Neural crest cell (in vitro differentiated cells): ENCODE results near the gene PPL. TPM values are rescaled to one million over a fixed set of nuclear protein-coding genes. Genes with fewer than 3 reads are reported as not detected.
A peak's percentile ranks its signal among the peaks of the same experiment; 100 is the strongest.

Experiments used
- DNase-seq: peaks from one replicate; pipeline ENCODE4 v3.0.0; 2021; ENCODE audit warnings: low read depth, mixed read lengths, low spot score
- H3K27ac Mint-ChIP-seq: one replicate; pipeline ENCODE4 v1.8.0; 2021; ENCODE audit warnings: mild to moderate bottlenecking, mixed read lengths; ENCODE audit not compliant: unreplicated experiment
- H3K27me3 Mint-ChIP-seq: 2 replicates; pipeline ENCODE4 v1.8.0; 2021; ENCODE audit warnings: low read depth, mild to moderate bottlenecking, mixed read lengths
- H3K36me3 Mint-ChIP-seq: 2 replicates; pipeline ENCODE4 v1.8.0; 2021; ENCODE audit warnings: low read depth, mild to moderate bottlenecking, mixed read lengths
- H3K4me1 Mint-ChIP-seq: 2 replicates; pipeline ENCODE4 v1.8.0; 2021; ENCODE audit warnings: mixed read lengths
- H3K4me3 Mint-ChIP-seq: one replicate; pipeline ENCODE4 v1.8.0; 2021; ENCODE audit warnings: mild to moderate bottlenecking, mixed read lengths
- H3K9me3 Mint-ChIP-seq: 2 replicates; pipeline ENCODE4 v1.8.0; 2021; ENCODE audit warnings: mixed read lengths
- CTCF ChIP-seq: fragments of 200-600 bp; sonication (generic); conservative IDR thresholded peaks from 2 replicates; pipeline ENCODE4 v1.5.0; 2021; ENCODE audit warnings: antibody characterized with exemption, mild to moderate bottlenecking
- total RNA-seq: library from RNA; stranded (reverse); gene quantifications from 2 replicates; pipeline ENCODE4 v1.2.1, GENCODE V29; 2021

Gene PPL
- total RNA-seq, 1 donor from 2014 or later, result 0.26 TPM

GRCh38 chr16:4980691-4981090 is 43.7 kb upstream of the PPL start:
- H3K27ac Mint-ChIP-seq, result no peak overlapping the region
- no peaks in the 10 kb centered on the region for H3K36me3 Mint-ChIP-seq
- no peak for DNase-seq
- peaks cover 16% of the 10 kb centered on the region for H3K27me3 Mint-ChIP-seq
- no peak for TF ChIP-seq CTCF
- H3K4me1 Mint-ChIP-seq, result no peaks in the 10 kb centered on the region
- peaks cover 8% of the 10 kb centered on the region for H3K9me3 Mint-ChIP-seq
- no peak overlapping the region for H3K4me3 Mint-ChIP-seq

- no peak overlapping the region for H3K4me3 Mint-ChIP-seq
- H3K9me3 Mint-ChIP-seq, result peaks cover 8% of the 10 kb centered on the region
- peaks cover 11% of the 10 kb centered on the region for H3K27me3 Mint-ChIP-seq
- no peaks in the 10 kb centered on the region for H3K4me1 Mint-ChIP-seq
- H3K27ac Mint-ChIP-seq, result peak overlapping the region; percentile 19
- DNase-seq, result no peak
- no peak for TF ChIP-seq CTCF
- H3K36me3 Mint-ChIP-seq, result no peaks in the 10 kb centered on the region
Observed at GRCh38 chr16:4979736-4980660, 43.0 kb upstream of the PPL start.

GRCh38 chr16:4979164-4979563 is 42.2 kb upstream of the PPL start:
- H3K36me3 Mint-ChIP-seq, result no peaks in the 10 kb centered on the region
- peaks cover 4% of the 10 kb centered on the region for H3K27me3 Mint-ChIP-seq
- TF ChIP-seq CTCF, result no peak
- no peaks in the 10 kb centered on the region for H3K4me1 Mint-ChIP-seq
- no peak overlapping the region for H3K27ac Mint-ChIP-seq
- peaks cover 3% of the 10 kb centered on the region for H3K9me3 Mint-ChIP-seq
- H3K4me3 Mint-ChIP-seq, result no peak overlapping the region
- DNase-seq, result no peak

GRCh38 chr16:4976611-4977145 is 39.7 kb upstream of the PPL start:
- no peaks in the 10 kb centered on the region for H3K27me3 Mint-ChIP-seq
- H3K27ac Mint-ChIP-seq, result no peak overlapping the region
- no peak for DNase-seq
- H3K4me3 Mint-ChIP-seq, result no peak overlapping the region
- H3K9me3 Mint-ChIP-seq, result no peaks in the 10 kb centered on the region
- no peaks in the 10 kb centered on the region for H3K36me3 Mint-ChIP-seq
- peaks cover 19% of the 10 kb centered on the region for H3K4me1 Mint-ChIP-seq
- no peak for TF ChIP-seq CTCF

- Mint-ChIP-seq H3K27ac (no peak overlapping the region), H3K27me3 (no peaks in the 10 kb centered on the region), H3K9me3 (no peaks in the 10 kb centered on the region), H3K4me1 (peaks cover 24% of the 10 kb centered on the region), H3K4me3 (no peak overlapping the region), H3K36me3 (no peaks in the 10 kb centered on the region)
- DNase-seq, result no peak
- TF ChIP-seq CTCF, result no peak
Observed at GRCh38 chr16:4976079-4976478, 39.1 kb upstream of the PPL start.
